Calu3 (cell line): ENCODE data around the gene TMPRSS2. TPM values are rescaled to one million over a fixed set of nuclear protein-coding genes. Genes with fewer than 3 reads are reported as not detected.

Experiments
- BruUV-seq: library from RNA; stranded (reverse); fragments of 400-500 nt; replicated peaks from 2 replicates; lab custom pipeline; 2021; lab: Mats Ljungman, UMichigan
- CTCF ChIA-PET: fragments of 300-600 bp; sonication (Branson Sonifier 250); formaldehyde crosslinking; loops from one replicate; lab custom pipeline; 2022; ENCODE audit warnings: antibody characterized with exemption; lab: Charles Lee
- DNase-seq: peaks from one replicate; pipeline ENCODE4 v3.0.0; 2022
- H3K27ac Mint-ChIP-seq: one replicate; pipeline ENCODE4 v1.8.0; 2022; ENCODE audit warnings: mixed read lengths; ENCODE audit not compliant: unreplicated experiment
- H3K27me3 Mint-ChIP-seq: one replicate; pipeline ENCODE4 v1.8.0; 2022; ENCODE audit warnings: mixed read lengths; ENCODE audit not compliant: unreplicated experiment
- H3K36me3 Mint-ChIP-seq: one replicate; pipeline ENCODE4 v1.8.0; 2022; ENCODE audit warnings: mild to moderate bottlenecking, moderate library complexity, mixed read lengths; ENCODE audit not compliant: insufficient read depth, unreplicated experiment
- H3K4me1 Mint-ChIP-seq: one replicate; pipeline ENCODE4 v1.8.0; 2022; ENCODE audit warnings: mild to moderate bottlenecking, low read depth, mixed read lengths; ENCODE audit not compliant: unreplicated experiment
- H3K4me3 Mint-ChIP-seq: one replicate; pipeline ENCODE4 v1.8.0; 2022; ENCODE audit warnings: mild to moderate bottlenecking, low read depth, moderate library complexity, mixed read lengths; ENCODE audit not compliant: unreplicated experiment
- H3K9me3 Mint-ChIP-seq: one replicate; pipeline ENCODE4 v1.8.0; 2022; ENCODE audit warnings: low read depth, mixed read lengths; ENCODE audit not compliant: unreplicated experiment
- CTCF ChIP-seq: fragments of 200-600 bp; IDR thresholded peaks from one replicate; pipeline ENCODE4 v1.8.0; 2022; ENCODE audit warnings: antibody characterized with exemption; ENCODE audit not compliant: unreplicated experiment
- intact Hi-C: fragments of 100-400 bp; cut with micrococcal nuclease; formaldehyde crosslinking; loops from one replicate; pipeline ENCODE4 v1.10.0; 2022; ENCODE audit not compliant: unreplicated experiment
- total RNA-seq: library from RNA; stranded (reverse); gene quantifications from 2 replicates; pipeline ENCODE4 v1.2.3, GENCODE V29; 2022

The TMPRSS2 gene
- total RNA-seq, 1 experiment from 2014 or later = 13.1 TPM

DNA sequence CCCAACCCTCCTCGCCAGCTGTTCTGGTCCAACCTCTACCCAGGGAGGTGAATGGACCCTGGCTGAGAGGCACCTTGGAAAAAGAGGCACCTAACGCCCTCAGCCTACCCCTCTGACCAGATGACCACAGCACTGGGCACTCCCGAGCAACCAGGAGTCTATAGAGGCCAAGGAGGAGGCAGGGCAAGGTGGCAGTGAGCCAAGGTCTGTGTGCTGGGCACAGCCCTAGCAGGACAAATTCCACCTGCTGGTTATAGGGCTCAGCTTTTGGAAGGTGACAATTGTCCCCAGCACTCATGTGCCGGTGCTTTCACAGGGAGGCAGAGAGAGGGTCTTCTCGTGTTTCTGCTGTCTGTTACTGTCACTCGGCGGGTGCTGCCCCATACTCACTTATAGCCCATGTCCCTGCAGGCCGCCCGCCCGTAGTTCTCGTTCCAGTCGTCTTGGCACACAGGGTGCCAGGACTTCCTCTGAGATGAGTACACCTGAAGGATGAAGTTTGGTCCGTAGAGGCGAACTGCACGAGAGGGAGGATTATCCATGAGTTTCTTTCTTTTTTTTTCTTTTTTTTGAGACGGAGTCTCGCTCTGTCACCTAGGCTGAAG, 27.8 kb downstream of the TMPRSS2 start:
- CTCF ChIA-PET = no interaction called here

DNA sequence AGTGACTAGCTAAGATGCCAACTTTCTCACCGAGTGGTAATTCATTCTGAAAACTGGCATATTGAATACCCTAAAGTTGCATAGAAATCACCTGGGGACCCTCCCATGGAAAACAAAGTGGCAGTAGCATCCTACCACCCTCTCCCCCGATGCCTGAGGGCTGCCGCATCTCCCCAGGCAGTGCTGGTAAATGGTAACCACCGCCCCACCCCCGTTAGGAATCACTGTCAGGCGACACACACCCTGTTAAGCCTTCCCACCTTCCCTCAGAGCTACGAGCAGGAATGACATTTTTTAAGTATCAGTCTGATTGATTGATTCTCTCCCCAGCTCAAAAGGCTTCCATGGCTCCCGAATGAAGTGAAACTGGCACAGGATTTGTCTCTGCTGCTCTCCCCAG, 28.3 kb downstream of the TMPRSS2 start:
- no peak overlapping the region for H3K27ac Mint-ChIP-seq
- no peak overlapping the region for H3K4me3 Mint-ChIP-seq
- no peaks in the 10 kb centered on the region for H3K36me3 Mint-ChIP-seq
- H3K9me3 Mint-ChIP-seq = no peaks in the 10 kb centered on the region
- no peaks in the 10 kb centered on the region for H3K27me3 Mint-ChIP-seq
- BruUV-seq = no TSS peak
- no peak for DNase-seq
- intact Hi-C loops = no loop called here
- CTCF ChIA-PET = no interaction called here
- peaks cover 19% of the 10 kb centered on the region for H3K4me1 Mint-ChIP-seq
- TF ChIP-seq CTCF = no peak

More for the DNA sequence above, 27.8 kb downstream of the TMPRSS2 start:
- H3K27ac Mint-ChIP-seq = no peak overlapping the region
- BruUV-seq = no TSS peak
- no peaks in the 10 kb centered on the region for H3K36me3 Mint-ChIP-seq
- intact Hi-C loops = no loop called here
- no peak overlapping the region for H3K4me3 Mint-ChIP-seq
- peaks cover 19% of the 10 kb centered on the region for H3K4me1 Mint-ChIP-seq
- no peaks in the 10 kb centered on the region for H3K9me3 Mint-ChIP-seq
- H3K27me3 Mint-ChIP-seq = no peaks in the 10 kb centered on the region
- no peak for DNase-seq
- TF ChIP-seq CTCF = no peak

DNA sequence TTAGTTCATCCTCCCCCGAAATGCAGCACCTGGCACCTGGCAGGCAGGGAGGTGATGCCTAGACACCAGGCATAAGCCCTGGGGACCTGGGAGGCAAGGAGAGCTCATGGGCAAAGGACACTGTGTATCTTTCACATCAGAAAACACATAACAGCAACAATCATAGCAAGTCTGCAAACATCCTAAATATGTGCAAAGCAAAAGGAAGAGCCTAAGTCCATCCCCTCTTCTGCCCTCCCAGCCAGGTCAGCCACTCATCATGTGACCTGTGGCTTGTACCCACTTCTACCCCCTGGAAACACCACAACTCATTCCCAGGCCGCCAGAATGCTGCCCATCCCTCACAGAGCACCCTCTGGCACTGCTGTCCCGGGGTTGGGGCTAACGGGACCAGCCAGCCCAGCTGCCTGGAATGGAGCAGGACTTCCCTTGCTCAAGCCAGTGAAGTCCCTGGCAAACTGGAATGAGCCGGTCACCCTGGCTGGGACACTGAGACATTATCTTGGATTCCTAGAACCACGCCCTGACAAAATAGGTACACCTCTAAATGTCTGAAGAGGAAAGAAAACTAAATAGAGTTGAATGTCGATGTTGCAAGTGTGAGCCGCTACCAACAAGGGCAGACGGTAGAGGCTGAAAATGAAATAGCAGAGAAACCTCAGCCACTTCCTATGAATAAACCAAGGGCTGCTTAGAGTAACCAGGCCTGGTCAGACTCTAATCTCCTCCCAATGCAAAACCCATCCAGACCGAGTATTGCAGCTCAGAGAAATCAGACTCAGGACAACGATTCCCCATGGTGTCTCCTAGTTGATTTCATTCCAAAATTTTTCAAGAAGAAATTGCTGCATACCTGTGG, 29.4 kb downstream of the TMPRSS2 start:
- CTCF ChIA-PET = no interaction called here
- H3K27me3 Mint-ChIP-seq = no peaks in the 10 kb centered on the region
- no peaks in the 10 kb centered on the region for H3K36me3 Mint-ChIP-seq
- H3K9me3 Mint-ChIP-seq = no peaks in the 10 kb centered on the region
- no peak for DNase-seq
- BruUV-seq = no TSS peak
- H3K27ac Mint-ChIP-seq = no peak overlapping the region
- no peak for TF ChIP-seq CTCF
- H3K4me3 Mint-ChIP-seq = no peak overlapping the region
- H3K4me1 Mint-ChIP-seq = peaks cover 19% of the 10 kb centered on the region
- intact Hi-C loops = no loop called here

- DNase-seq = no peak
- no peak overlapping the region for H3K4me3 Mint-ChIP-seq
- H3K27me3 Mint-ChIP-seq = no peaks in the 10 kb centered on the region
- peaks cover 19% of the 10 kb centered on the region for H3K4me1 Mint-ChIP-seq
- intact Hi-C loops = no loop called here
- CTCF ChIA-PET = no interaction called here
- no peak overlapping the region for H3K27ac Mint-ChIP-seq
- BruUV-seq = no TSS peak
- no peaks in the 10 kb centered on the region for H3K9me3 Mint-ChIP-seq
- H3K36me3 Mint-ChIP-seq = no peaks in the 10 kb centered on the region
- no peak for TF ChIP-seq CTCF
Measured at GRCh38 chr21:41477641-41478318, 30.2 kb downstream of the TMPRSS2 start.
